ENCODE measurements around the gene UVRAG.

UVRAG gene

GRCh38 chr11:75802021-75802912, 12.7 kb upstream of the UVRAG start:
- H3K9ac ChIP-seq (ENCODE audit: low read length in 5 of 5): peak overlapping the region in 3 of 5 donors; percentile 13 to 26 (median 25)
- H3K27me3 ChIP-seq (ENCODE audit: control insufficient read depth in 5 of 5, insufficient read depth in 4 of 5, low read length in 5 of 5): no peaks in the 10 kb centered on the region
- peaks cover 2 to 27% (median 24%) of the 10 kb centered on the region in 5 donors for H3K4me1 ChIP-seq (ENCODE audit: control insufficient read depth in 5 of 5, insufficient read depth in 5 of 5, low read length in 5 of 5)
- peaks cover 0 to 52% (median 39%) of the 10 kb centered on the region in 5 donors for H3K36me3 ChIP-seq (ENCODE audit: control insufficient read depth in 5 of 5, insufficient read depth in 5 of 5, low read length in 5 of 5)
- H3K9me3 ChIP-seq (ENCODE audit: control insufficient read depth in 5 of 5, low read length in 5 of 5): no peaks in the 10 kb centered on the region
- peak overlapping the region; percentile 15 for H3K27ac ChIP-seq (ENCODE audit: low read depth, low read length)
- H3K4me3 ChIP-seq (ENCODE audit: low read depth in 1 of 5, low read length in 5 of 5): no peak overlapping the region

GRCh38 chr11:75802913-75803820, 11.8 kb upstream of the UVRAG start:
- Histone ChIP-seq H3K4me3 (ENCODE audit: low read depth in 1 of 5, low read length in 5 of 5) (no peak overlapping the region), H3K9me3 (ENCODE audit: control insufficient read depth in 5 of 5, low read length in 5 of 5) (no peaks in the 10 kb centered on the region), H3K9ac (ENCODE audit: low read length in 5 of 5) (peak overlapping the region in 3 of 5 donors; percentile 8 to 26 (median 25)), H3K4me1 (ENCODE audit: control insufficient read depth in 5 of 5, insufficient read depth in 5 of 5, low read length in 5 of 5) (peaks cover 2 to 26% (median 23%) of the 10 kb centered on the region in 5 donors), H3K27me3 (ENCODE audit: control insufficient read depth in 5 of 5, insufficient read depth in 4 of 5, low read length in 5 of 5) (no peaks in the 10 kb centered on the region), H3K36me3 (ENCODE audit: control insufficient read depth in 5 of 5, insufficient read depth in 5 of 5, low read length in 5 of 5) (peaks cover 0 to 43% (median 30%) of the 10 kb centered on the region in 5 donors), H3K27ac (ENCODE audit: low read depth, low read length) (peak overlapping the region; percentile 15)

GRCh38 chr11:75809111-75809510, 5.9 kb upstream of the UVRAG start:
- no peaks in the 10 kb centered on the region for H3K9me3 ChIP-seq (ENCODE audit: control insufficient read depth in 5 of 5, low read length in 5 of 5)
- no peaks in the 10 kb centered on the region for H3K27me3 ChIP-seq (ENCODE audit: control insufficient read depth in 5 of 5, insufficient read depth in 4 of 5, low read length in 5 of 5)
- no peak overlapping the region for H3K4me3 ChIP-seq (ENCODE audit: low read depth in 1 of 5, low read length in 5 of 5)
- no peaks in the 10 kb centered on the region for H3K36me3 ChIP-seq (ENCODE audit: control insufficient read depth in 5 of 5, insufficient read depth in 5 of 5, low read length in 5 of 5)
- H3K4me1 ChIP-seq (ENCODE audit: control insufficient read depth in 5 of 5, insufficient read depth in 5 of 5, low read length in 5 of 5): peaks cover 2 to 47% (median 43%) of the 10 kb centered on the region in 5 donors
- no peak overlapping the region for H3K9ac ChIP-seq (ENCODE audit: low read length in 5 of 5)
- H3K27ac ChIP-seq (ENCODE audit: low read depth, low read length): peak overlapping the region; percentile 26

GRCh38 chr11:75809991-75810390, 5.0 kb upstream of the UVRAG start:
- no peaks in the 10 kb centered on the region for H3K27me3 ChIP-seq (ENCODE audit: control insufficient read depth in 5 of 5, insufficient read depth in 4 of 5, low read length in 5 of 5)
- peaks cover 3 to 52% (median 46%) of the 10 kb centered on the region in 5 donors for H3K4me1 ChIP-seq (ENCODE audit: control insufficient read depth in 5 of 5, insufficient read depth in 5 of 5, low read length in 5 of 5)
- no peaks in the 10 kb centered on the region for H3K36me3 ChIP-seq (ENCODE audit: control insufficient read depth in 5 of 5, insufficient read depth in 5 of 5, low read length in 5 of 5)
- H3K4me3 ChIP-seq (ENCODE audit: low read depth in 1 of 5, low read length in 5 of 5): no peak overlapping the region
- no peaks in the 10 kb centered on the region for H3K9me3 ChIP-seq (ENCODE audit: control insufficient read depth in 5 of 5, low read length in 5 of 5)
- H3K9ac ChIP-seq (ENCODE audit: low read length in 5 of 5): no peak overlapping the region
- H3K27ac ChIP-seq (ENCODE audit: low read depth, low read length): peak overlapping the region; percentile 92

- Histone ChIP-seq H3K27me3 (ENCODE audit: control insufficient read depth in 5 of 5, insufficient read depth in 4 of 5, low read length in 5 of 5) (no peaks in the 10 kb centered on the region), H3K4me1 (ENCODE audit: control insufficient read depth in 5 of 5, insufficient read depth in 5 of 5, low read length in 5 of 5) (peaks cover 3 to 54% (median 48%) of the 10 kb centered on the region in 5 donors), H3K9me3 (ENCODE audit: control insufficient read depth in 5 of 5, low read length in 5 of 5) (no peaks in the 10 kb centered on the region), H3K27ac (ENCODE audit: low read depth, low read length) (peak overlapping the region; percentile 92), H3K9ac (ENCODE audit: low read length in 5 of 5) (no peak overlapping the region), H3K36me3 (ENCODE audit: control insufficient read depth in 5 of 5, insufficient read depth in 5 of 5, low read length in 5 of 5) (no peaks in the 10 kb centered on the region), H3K4me3 (ENCODE audit: low read depth in 1 of 5, low read length in 5 of 5) (no peak overlapping the region)
Observed at GRCh38 chr11:75810637-75811390, 4.2 kb upstream of the UVRAG start.

- Histone ChIP-seq H3K9me3 (ENCODE audit: control insufficient read depth in 5 of 5, low read length in 5 of 5) (no peaks in the 10 kb centered on the region), H3K36me3 (ENCODE audit: control insufficient read depth in 5 of 5, insufficient read depth in 5 of 5, low read length in 5 of 5) (no peaks in the 10 kb centered on the region), H3K4me3 (ENCODE audit: low read depth in 1 of 5, low read length in 5 of 5) (no peak overlapping the region), H3K27me3 (ENCODE audit: control insufficient read depth in 5 of 5, insufficient read depth in 4 of 5, low read length in 5 of 5) (no peaks in the 10 kb centered on the region), H3K4me1 (ENCODE audit: control insufficient read depth in 5 of 5, insufficient read depth in 5 of 5, low read length in 5 of 5) (peaks cover 5 to 60% (median 55%) of the 10 kb centered on the region in 5 donors), H3K9ac (ENCODE audit: low read length in 5 of 5) (peak overlapping the region in 1 of 5 donors; percentile 35), H3K27ac (ENCODE audit: low read depth, low read length) (peak overlapping the region; percentile 92)
Observed at GRCh38 chr11:75811485-75811884, 3.5 kb upstream of the UVRAG start.

- H3K36me3 ChIP-seq (ENCODE audit: control insufficient read depth in 5 of 5, insufficient read depth in 5 of 5, low read length in 5 of 5): no peaks in the 10 kb centered on the region
- peak overlapping the region; percentile 92 for H3K27ac ChIP-seq (ENCODE audit: low read depth, low read length)
- H3K9me3 ChIP-seq (ENCODE audit: control insufficient read depth in 5 of 5, low read length in 5 of 5): no peaks in the 10 kb centered on the region
- H3K9ac ChIP-seq (ENCODE audit: low read length in 5 of 5): peak overlapping the region in 3 of 5 donors; percentile 21 to 64 (median 48)
- peaks cover 11 to 72% (median 66%) of the 10 kb centered on the region in 5 donors for H3K4me1 ChIP-seq (ENCODE audit: control insufficient read depth in 5 of 5, insufficient read depth in 5 of 5, low read length in 5 of 5)
- H3K4me3 ChIP-seq (ENCODE audit: low read depth in 1 of 5, low read length in 5 of 5): no peak overlapping the region
- no peaks in the 10 kb centered on the region for H3K27me3 ChIP-seq (ENCODE audit: control insufficient read depth in 5 of 5, insufficient read depth in 4 of 5, low read length in 5 of 5)
Observed at GRCh38 chr11:75812542-75813040, 2.4 kb upstream of the UVRAG start.

- H3K36me3 ChIP-seq (ENCODE audit: control insufficient read depth in 5 of 5, insufficient read depth in 5 of 5, low read length in 5 of 5): no peaks in the 10 kb centered on the region
- peak overlapping the region in 4 of 5 donors; percentile 21 to 73 (median 61) for H3K9ac ChIP-seq (ENCODE audit: low read length in 5 of 5)
- no peaks in the 10 kb centered on the region for H3K9me3 ChIP-seq (ENCODE audit: control insufficient read depth in 5 of 5, low read length in 5 of 5)
- peak overlapping the region; percentile 92 for H3K27ac ChIP-seq (ENCODE audit: low read depth, low read length)
- H3K27me3 ChIP-seq (ENCODE audit: control insufficient read depth in 5 of 5, insufficient read depth in 4 of 5, low read length in 5 of 5): no peaks in the 10 kb centered on the region
- peaks cover 11 to 76% (median 68%) of the 10 kb centered on the region in 5 donors for H3K4me1 ChIP-seq (ENCODE audit: control insufficient read depth in 5 of 5, insufficient read depth in 5 of 5, low read length in 5 of 5)
- no peak overlapping the region for H3K4me3 ChIP-seq (ENCODE audit: low read depth in 1 of 5, low read length in 5 of 5)
Observed at GRCh38 chr11:75813124-75813523, 1.9 kb upstream of the UVRAG start.

- H3K27ac ChIP-seq (ENCODE audit: low read depth, low read length): peak overlapping the region; percentile 92
- H3K36me3 ChIP-seq (ENCODE audit: control insufficient read depth in 5 of 5, insufficient read depth in 5 of 5, low read length in 5 of 5): no peaks in the 10 kb centered on the region
- no peaks in the 10 kb centered on the region for H3K27me3 ChIP-seq (ENCODE audit: control insufficient read depth in 5 of 5, insufficient read depth in 4 of 5, low read length in 5 of 5)
- H3K4me1 ChIP-seq (ENCODE audit: control insufficient read depth in 5 of 5, insufficient read depth in 5 of 5, low read length in 5 of 5): peaks cover 11 to 77% (median 70%) of the 10 kb centered on the region in 5 donors
- H3K4me3 ChIP-seq (ENCODE audit: low read depth in 1 of 5, low read length in 5 of 5): peak overlapping the region in 3 of 5 donors; percentile 75 to 88 (median 88)
- peak overlapping the region in 4 of 5 donors; percentile 58 to 85 (median 72) for H3K9ac ChIP-seq (ENCODE audit: low read length in 5 of 5)
- H3K9me3 ChIP-seq (ENCODE audit: control insufficient read depth in 5 of 5, low read length in 5 of 5): no peaks in the 10 kb centered on the region
Observed at GRCh38 chr11:75813622-75814039, 1.4 kb upstream of the UVRAG start.
